Karpas-422 (cell line): ENCODE results near the gene FBXL7. TPM values are rescaled to one million over a fixed set of nuclear protein-coding genes. Genes with fewer than 3 reads are reported as not detected.

Source experiments
- DNase-seq: peaks from one replicate; pipeline ENCODE4 v3.0.0-alpha.2; 2015
- H2AFZ ChIP-seq: fragments of 200-600 bp; sonication (generic); 2 replicates; pipeline ENCODE4 v1.6.1; 2014; ENCODE audit warnings: antibody characterized with exemption, low read length, mixed read lengths
- H3K27ac ChIP-seq: fragments of 200-600 bp; sonication (generic); 2 replicates; pipeline ENCODE4 v1.5.1; 2014; ENCODE audit warnings: mild to moderate bottlenecking, low read length, moderate library complexity
- H3K27me3 ChIP-seq: fragments of 200-600 bp; sonication (generic); 2 replicates; pipeline ENCODE4 v1.6.1; 2014; ENCODE audit warnings: low read length, mixed read lengths
- H3K36me3 ChIP-seq: fragments of 200-600 bp; sonication (generic); 2 replicates; pipeline ENCODE4 v1.6.1; 2014; ENCODE audit warnings: low read length, mixed read lengths; ENCODE audit not compliant: insufficient read depth
- H3K4me1 ChIP-seq: fragments of 200-600 bp; sonication (generic); 2 replicates; pipeline ENCODE4 v1.6.1; 2014; ENCODE audit warnings: mild to moderate bottlenecking, low read length, mixed read lengths
- H3K4me2 ChIP-seq: fragments of 200-600 bp; sonication (generic); 2 replicates; pipeline ENCODE4 v1.6.1; 2014; ENCODE audit warnings: low read length, low read depth, mild to moderate bottlenecking; ENCODE audit not compliant: poor library complexity, severe bottlenecking
- H3K4me3 ChIP-seq: fragments of 200-600 bp; sonication (generic); 2 replicates; pipeline ENCODE4 v1.5.1; 2014; ENCODE audit warnings: mild to moderate bottlenecking, antibody characterized with exemption, low read length, mixed read lengths
- H3K79me2 ChIP-seq: fragments of 200-600 bp; sonication (generic); 2 replicates; pipeline ENCODE4 v1.6.1; 2014; ENCODE audit warnings: mild to moderate bottlenecking, low read length, mixed read lengths
- H3K9ac ChIP-seq: fragments of 200-600 bp; sonication (generic); 2 replicates; pipeline ENCODE4 v1.6.0; 2014; ENCODE audit warnings: low read length
- H3K9me2 ChIP-seq: fragments of 200-600 bp; sonication (generic), shearing (Covaris generic); replicated peaks from 2 replicates; pipeline ENCODE4 v1.6.0; 2014; ENCODE audit warnings: mild to moderate bottlenecking, low read length, moderate library complexity; ENCODE audit not compliant: insufficient read depth
- H3K9me3 ChIP-seq: fragments of 300-700, 200-600 bp; sonication (generic); 2 replicates; pipeline ENCODE4 v1.6.1; 2014; ENCODE audit warnings: low read length, mixed read lengths
- H4K20me1 ChIP-seq: fragments of 200-600 bp; sonication (generic); 2 replicates; pipeline ENCODE4 v1.6.1; 2014; ENCODE audit warnings: mild to moderate bottlenecking, antibody characterized with exemption, low read length, low read depth; ENCODE audit not compliant: insufficient read depth
- total RNA-seq: library from RNA; depleted of rRNA; stranded (reverse); fragments of >200 nt; shearing (Covaris generic); gene quantifications from 2 replicates; pipeline ENCODE4 v1.2.3, GENCODE V29; 2014; ENCODE audit warnings: low replicate concordance

The FBXL7 gene
- total RNA-seq, 1 experiment from 2014 or later, result not detected

DNA sequence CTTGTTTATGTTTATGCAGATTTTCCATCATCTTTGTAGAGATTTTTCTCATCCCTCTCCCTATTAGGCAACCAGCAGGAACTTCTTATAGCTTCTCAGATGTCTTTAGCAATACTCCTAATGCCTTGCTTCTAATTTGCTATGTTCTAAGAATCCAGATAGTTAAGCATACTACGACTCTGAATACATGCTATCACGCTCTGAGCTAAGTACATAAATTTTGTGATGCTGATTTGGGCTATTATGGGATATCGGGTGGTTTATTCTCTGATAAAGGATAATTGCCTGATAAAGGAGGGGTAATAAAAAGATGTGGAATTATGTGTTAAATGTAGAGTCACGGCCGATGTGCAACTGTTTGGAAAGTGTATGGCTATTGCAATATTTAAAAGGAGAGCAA is 6.5 kb upstream of the FBXL7 start:
- H3K79me2 ChIP-seq, result no peaks in the 10 kb centered on the region
- H3K27ac ChIP-seq, result no peak overlapping the region
- H3K4me1 ChIP-seq, result no peaks in the 10 kb centered on the region
- no peaks in the 10 kb centered on the region for H3K27me3 ChIP-seq
- H3K9me3 ChIP-seq, result peaks cover 15% of the 10 kb centered on the region; the same call in 1 of the 2 replicates
- H3K9ac ChIP-seq, result no peak overlapping the region
- H3K36me3 ChIP-seq, result no peaks in the 10 kb centered on the region
- no peak overlapping the region for H2AFZ ChIP-seq
- H3K9me2 ChIP-seq, result no peaks in the 10 kb centered on the region; the same call in 1 of the 2 replicates
- DNase-seq, result no peak
- H3K4me3 ChIP-seq, result no peak overlapping the region
- H3K4me2 ChIP-seq, result no peak overlapping the region
- H4K20me1 ChIP-seq, result no peaks in the 10 kb centered on the region

GRCh38 chr5:15495026-15495425 is 5.0 kb upstream of the FBXL7 start:
- no peaks in the 10 kb centered on the region for H3K4me1 ChIP-seq
- H3K27ac ChIP-seq, result no peak overlapping the region
- H4K20me1 ChIP-seq, result no peaks in the 10 kb centered on the region
- no peak overlapping the region for H3K9ac ChIP-seq
- no peaks in the 10 kb centered on the region for H3K27me3 ChIP-seq
- no peaks in the 10 kb centered on the region for H3K79me2 ChIP-seq
- no peak overlapping the region for H2AFZ ChIP-seq
- H3K4me2 ChIP-seq, result no peak overlapping the region
- H3K9me2 ChIP-seq, result no peaks in the 10 kb centered on the region; the same call in 1 of the 2 replicates
- H3K4me3 ChIP-seq, result no peak overlapping the region
- no peak for DNase-seq
- H3K9me3 ChIP-seq, result peaks cover 15% of the 10 kb centered on the region; the same call in 1 of the 2 replicates
- no peaks in the 10 kb centered on the region for H3K36me3 ChIP-seq

- no peaks in the 10 kb centered on the region for H3K4me1 ChIP-seq
- no peaks in the 10 kb centered on the region for H4K20me1 ChIP-seq
- DNase-seq, result no peak
- no peaks in the 10 kb centered on the region for H3K27me3 ChIP-seq
- H3K9ac ChIP-seq, result no peak overlapping the region
- H2AFZ ChIP-seq, result no peak overlapping the region
- no peak overlapping the region for H3K4me3 ChIP-seq
- H3K27ac ChIP-seq, result no peak overlapping the region
- H3K9me2 ChIP-seq, result no peaks in the 10 kb centered on the region; the same call in 1 of the 2 replicates
- no peak overlapping the region for H3K4me2 ChIP-seq
- no peaks in the 10 kb centered on the region for H3K36me3 ChIP-seq
- H3K79me2 ChIP-seq, result no peaks in the 10 kb centered on the region
- peaks cover 17% of the 10 kb centered on the region; the same call in 1 of the 2 replicates for H3K9me3 ChIP-seq
Measured at GRCh38 chr5:15496886-15497285, 3.1 kb upstream of the FBXL7 start.

DNA sequence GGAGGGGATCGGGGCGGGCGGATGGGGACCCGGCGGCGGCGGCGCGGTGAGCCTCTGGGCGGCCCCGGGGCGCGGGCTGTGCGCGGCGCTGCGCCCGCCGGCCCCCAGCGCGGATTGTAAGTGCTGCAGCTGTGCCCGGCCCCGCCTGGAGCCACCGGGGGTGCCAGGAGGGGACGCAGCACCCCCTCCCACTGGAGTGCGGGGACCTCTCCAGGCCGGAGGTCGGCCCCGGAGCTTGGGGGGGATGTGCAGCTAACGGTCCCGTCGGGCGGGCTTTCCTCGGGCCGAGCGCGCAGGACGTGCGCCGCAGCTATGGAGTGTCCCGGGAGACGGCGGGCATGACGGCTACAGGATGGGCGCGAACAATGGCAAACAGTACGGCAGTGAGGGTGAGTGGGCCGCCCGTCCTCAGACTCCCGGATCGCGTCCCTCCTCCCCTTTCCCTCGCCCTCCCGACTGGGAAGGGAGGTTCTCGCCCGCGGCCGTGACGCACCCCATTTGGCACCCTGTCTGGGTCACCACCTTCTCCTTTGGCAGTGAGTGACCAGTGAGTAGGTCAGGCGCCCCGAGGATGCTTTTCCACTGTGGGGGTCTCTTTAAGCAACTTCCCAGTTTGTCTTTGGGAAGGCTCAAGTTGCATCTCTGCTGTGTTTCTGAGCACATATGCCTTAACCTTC is 483 bp downstream of the FBXL7 start:
- Histone ChIP-seq H3K27me3 (no peaks in the 10 kb centered on the region), H3K4me1 (no peaks in the 10 kb centered on the region), H3K36me3 (no peaks in the 10 kb centered on the region), H3K9ac (no peak overlapping the region), H3K27ac (no peak overlapping the region), H4K20me1 (no peaks in the 10 kb centered on the region), H3K9me2 (no peaks in the 10 kb centered on the region; the same call in 1 of the 2 replicates), H3K4me3 (no peak overlapping the region), H2AFZ (no peak overlapping the region), H3K4me2 (no peak overlapping the region), H3K9me3 (peaks cover 6% of the 10 kb centered on the region; the same call in 1 of the 2 replicates), H3K79me2 (no peaks in the 10 kb centered on the region)
- no peak for DNase-seq

DNA sequence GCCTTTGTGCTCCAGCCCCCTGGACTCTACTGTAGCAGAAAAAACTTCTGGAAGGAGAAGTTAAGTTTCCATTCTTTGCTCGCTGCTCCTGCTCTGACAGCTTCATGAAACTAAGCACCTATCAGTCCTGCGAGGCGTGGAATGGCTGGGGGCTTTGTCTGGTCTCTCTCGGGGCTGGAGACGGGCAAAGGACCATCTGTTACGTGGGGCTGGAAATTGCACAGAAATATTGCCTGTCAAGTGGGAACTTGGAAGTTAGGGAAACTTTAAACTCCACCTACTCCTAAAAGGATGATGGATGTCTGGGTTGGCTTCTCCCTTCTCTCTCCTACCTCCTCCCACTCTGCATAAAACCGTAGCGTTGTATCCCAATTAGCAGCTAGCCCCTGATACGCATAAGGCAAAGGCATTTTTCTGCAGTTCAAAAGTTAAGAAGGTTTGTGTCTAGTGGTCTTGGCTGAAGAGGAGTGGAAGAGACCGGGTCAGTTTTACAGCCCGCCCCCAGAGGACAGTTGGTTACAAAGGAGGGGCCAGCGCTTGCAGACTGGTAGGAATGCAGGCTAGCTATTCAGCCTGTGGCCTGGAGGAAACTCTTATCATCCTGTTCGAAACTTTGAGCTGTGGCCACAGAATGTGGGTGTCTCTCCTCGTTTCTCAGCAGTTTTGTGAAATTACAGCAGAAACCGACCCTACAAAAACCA is 1.3 kb downstream of the FBXL7 start:
- H3K9me2 ChIP-seq, result no peaks in the 10 kb centered on the region
- no peak overlapping the region for H3K4me2 ChIP-seq
- peaks cover 5% of the 10 kb centered on the region; the same call in 1 of the 2 replicates for H3K9me3 ChIP-seq
- no peaks in the 10 kb centered on the region for H4K20me1 ChIP-seq
- no peaks in the 10 kb centered on the region for H3K79me2 ChIP-seq
- no peak overlapping the region for H3K4me3 ChIP-seq
- no peaks in the 10 kb centered on the region for H3K27me3 ChIP-seq
- H3K9ac ChIP-seq, result no peak overlapping the region
- no peaks in the 10 kb centered on the region for H3K4me1 ChIP-seq
- no peak overlapping the region for H2AFZ ChIP-seq
- H3K27ac ChIP-seq, result no peak overlapping the region
- no peaks in the 10 kb centered on the region for H3K36me3 ChIP-seq
- DNase-seq, result no peak

DNA sequence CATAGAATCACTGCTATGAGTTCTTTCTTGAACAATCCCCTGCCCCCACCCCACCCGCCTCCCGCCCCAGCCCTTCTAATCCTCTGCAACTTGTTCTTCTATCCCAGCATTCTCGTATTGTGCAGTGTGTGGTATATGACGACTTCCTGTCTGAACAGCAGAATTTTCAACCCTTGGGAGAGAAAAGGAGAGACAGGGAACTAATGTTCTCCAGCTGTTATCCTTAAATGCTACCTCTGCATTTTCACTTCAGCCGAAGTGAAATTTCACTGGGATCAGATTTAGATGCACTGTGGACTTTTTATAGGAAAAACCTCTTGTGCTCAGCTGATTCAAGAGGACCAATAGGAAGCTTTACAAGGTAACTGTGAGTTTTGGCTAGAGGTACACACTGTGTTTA is 2.2 kb downstream of the FBXL7 start:
- H3K9me2 ChIP-seq, result no peaks in the 10 kb centered on the region
- no peak for DNase-seq
- no peaks in the 10 kb centered on the region for H3K36me3 ChIP-seq
- H3K4me3 ChIP-seq, result no peak overlapping the region
- no peaks in the 10 kb centered on the region for H3K4me1 ChIP-seq
- no peaks in the 10 kb centered on the region for H3K79me2 ChIP-seq
- no peaks in the 10 kb centered on the region for H3K27me3 ChIP-seq
- H3K27ac ChIP-seq, result no peak overlapping the region
- no peak overlapping the region for H2AFZ ChIP-seq
- no peak overlapping the region for H3K4me2 ChIP-seq
- peaks cover 10% of the 10 kb centered on the region for H3K9me3 ChIP-seq
- no peak overlapping the region for H3K9ac ChIP-seq
- H4K20me1 ChIP-seq, result no peaks in the 10 kb centered on the region

DNA sequence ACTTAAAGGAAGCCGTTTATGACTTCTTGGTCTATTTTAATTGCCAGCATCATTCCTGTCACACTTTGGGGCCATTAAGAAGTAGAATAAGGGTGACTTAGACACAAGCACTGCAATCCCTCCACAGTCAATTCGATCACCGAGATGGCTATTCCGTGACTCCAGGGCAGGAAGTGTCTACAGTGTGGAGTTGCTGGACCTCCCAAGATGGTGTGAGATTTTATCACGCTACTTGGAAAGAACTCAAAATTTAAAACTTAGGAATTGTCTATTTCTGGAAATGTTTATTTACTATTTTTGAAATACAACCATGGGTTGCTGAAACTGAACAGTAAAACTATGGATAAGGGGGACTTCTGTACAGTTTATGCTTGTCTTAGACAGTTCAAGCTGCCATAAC is 6.2 kb downstream of the FBXL7 start:
- Histone ChIP-seq H4K20me1 (no peaks in the 10 kb centered on the region), H3K36me3 (no peaks in the 10 kb centered on the region), H3K4me3 (no peak overlapping the region), H3K27ac (no peak overlapping the region), H3K4me2 (no peak overlapping the region), H3K9ac (no peak overlapping the region), H3K27me3 (no peaks in the 10 kb centered on the region), H3K4me1 (no peaks in the 10 kb centered on the region), H2AFZ (no peak overlapping the region), H3K9me2 (no peaks in the 10 kb centered on the region), H3K9me3 (peaks cover 16% of the 10 kb centered on the region), H3K79me2 (no peaks in the 10 kb centered on the region)
- DNase-seq, result no peak

GRCh38 chr5:15506897-15507296 is 6.9 kb downstream of the FBXL7 start:
- Histone ChIP-seq H3K27ac (no peak overlapping the region), H3K79me2 (no peaks in the 10 kb centered on the region)

More at GRCh38 chr5:15506897-15507296, 6.9 kb downstream of the FBXL7 start:
- Histone ChIP-seq H3K27me3 (no peaks in the 10 kb centered on the region), H3K4me2 (no peak overlapping the region), H3K4me1 (no peaks in the 10 kb centered on the region), H3K9ac (no peak overlapping the region), H3K36me3 (no peaks in the 10 kb centered on the region), H3K9me3 (peaks cover 16% of the 10 kb centered on the region), H4K20me1 (no peaks in the 10 kb centered on the region), H3K4me3 (no peak overlapping the region), H3K9me2 (no peaks in the 10 kb centered on the region), H2AFZ (no peak overlapping the region)
- no peak for DNase-seq
